NB4 (cell line): ENCODE measurements around the gene PLCB4.

Source experiments
- DNase-seq: peaks from one replicate; pipeline ENCODE4 v3.0.0; 2010; ENCODE audit warnings: low read depth
- H3K4me3 ChIP-seq: one replicate; pipeline ENCODE4 v1.5.1; 2011; ENCODE audit warnings: mild to moderate bottlenecking, low read depth, low read length, moderate library complexity
- MYC ChIP-seq: IDR thresholded peaks from 2 replicates; pipeline ENCODE4 v1.6.1; 2011; ENCODE audit warnings: low read depth, low read length
- POLR2A ChIP-seq: IDR thresholded peaks from 2 replicates; pipeline ENCODE4 v1.6.1; 2011; ENCODE audit warnings: mild to moderate bottlenecking; ENCODE audit not compliant: insufficient read length; ENCODE audit errors: extremely low read depth
- TF ChIP-seq, protein P1 (sequence below): IDR thresholded peaks from one replicate; pipeline ENCODE4 v1.5.1; 2012; ENCODE audit warnings: low read depth, low read length
- TF ChIP-seq, protein P2 (sequence below): IDR thresholded peaks from 2 replicates; pipeline ENCODE4 v1.6.1; 2011; ENCODE audit warnings: low read depth, low read length

PLCB4 gene

DNA sequence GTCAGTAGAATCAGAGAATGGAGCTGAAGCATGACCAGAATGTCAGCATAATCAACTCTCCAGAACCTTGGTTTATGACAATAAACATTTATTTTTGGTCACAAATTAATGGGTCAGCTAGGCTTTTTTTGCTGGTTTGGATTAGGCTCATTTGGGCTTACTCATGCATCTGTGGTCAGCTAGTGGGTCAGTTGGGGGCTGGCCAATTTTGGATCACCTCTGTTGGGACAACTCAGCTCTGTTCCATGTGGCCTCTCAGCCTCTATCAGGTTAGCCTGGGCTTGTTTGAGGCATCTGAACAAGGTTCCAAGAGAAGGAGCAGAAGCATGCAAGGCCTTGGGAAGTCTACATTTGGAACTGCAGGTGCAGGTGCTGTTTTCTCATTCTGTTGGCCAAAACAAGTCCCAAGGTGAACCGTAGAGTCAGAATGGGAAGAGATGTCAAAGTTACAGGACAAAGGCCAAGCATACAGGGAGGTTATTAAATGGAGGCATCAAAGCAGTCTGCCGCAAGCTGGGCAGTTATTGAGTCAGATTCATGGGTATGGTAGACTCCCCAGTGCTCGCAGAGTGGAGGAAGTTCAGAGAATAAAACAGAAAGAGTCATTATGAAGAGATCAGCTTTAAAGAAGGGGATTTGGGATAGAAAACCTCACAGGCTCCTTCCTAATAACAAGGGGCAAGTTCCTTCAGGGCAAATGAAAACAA lies 173.0 kb downstream of the PLCB4 start:
- TF ChIP-seq, protein P1, sequence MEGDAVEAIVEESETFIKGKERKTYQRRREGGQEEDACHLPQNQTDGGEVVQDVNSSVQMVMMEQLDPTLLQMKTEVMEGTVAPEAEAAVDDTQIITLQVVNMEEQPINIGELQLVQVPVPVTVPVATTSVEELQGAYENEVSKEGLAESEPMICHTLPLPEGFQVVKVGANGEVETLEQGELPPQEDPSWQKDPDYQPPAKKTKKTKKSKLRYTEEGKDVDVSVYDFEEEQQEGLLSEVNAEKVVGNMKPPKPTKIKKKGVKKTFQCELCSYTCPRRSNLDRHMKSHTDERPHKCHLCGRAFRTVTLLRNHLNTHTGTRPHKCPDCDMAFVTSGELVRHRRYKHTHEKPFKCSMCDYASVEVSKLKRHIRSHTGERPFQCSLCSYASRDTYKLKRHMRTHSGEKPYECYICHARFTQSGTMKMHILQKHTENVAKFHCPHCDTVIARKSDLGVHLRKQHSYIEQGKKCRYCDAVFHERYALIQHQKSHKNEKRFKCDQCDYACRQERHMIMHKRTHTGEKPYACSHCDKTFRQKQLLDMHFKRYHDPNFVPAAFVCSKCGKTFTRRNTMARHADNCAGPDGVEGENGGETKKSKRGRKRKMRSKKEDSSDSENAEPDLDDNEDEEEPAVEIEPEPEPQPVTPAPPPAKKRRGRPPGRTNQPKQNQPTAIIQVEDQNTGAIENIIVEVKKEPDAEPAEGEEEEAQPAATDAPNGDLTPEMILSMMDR, result no peak
- TF ChIP-seq MYC, result no peak
- TF ChIP-seq, protein P2, sequence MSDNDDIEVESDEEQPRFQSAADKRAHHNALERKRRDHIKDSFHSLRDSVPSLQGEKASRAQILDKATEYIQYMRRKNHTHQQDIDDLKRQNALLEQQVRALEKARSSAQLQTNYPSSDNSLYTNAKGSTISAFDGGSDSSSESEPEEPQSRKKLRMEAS, result no peak
- no peak for TF ChIP-seq POLR2A
- H3K4me3 ChIP-seq, result no peak overlapping the region
- no peak for DNase-seq

DNA sequence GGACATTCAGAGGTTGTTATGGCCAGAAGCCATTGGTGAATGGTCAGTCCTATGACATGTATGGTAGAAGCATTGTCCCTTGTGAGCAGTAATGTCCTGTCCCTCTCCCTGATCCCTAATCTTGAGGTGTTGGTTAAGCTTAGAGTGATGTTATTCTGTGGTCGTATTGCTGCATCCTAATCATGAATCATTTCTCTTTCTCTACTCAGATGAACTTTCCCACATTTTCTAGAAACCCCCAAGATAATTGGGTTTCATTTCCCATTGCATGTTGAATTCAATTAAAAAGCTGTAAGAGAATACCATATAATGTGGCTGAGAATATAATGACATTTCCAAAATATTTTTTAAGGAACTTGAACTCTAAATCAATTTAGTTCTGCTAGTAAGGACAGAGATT lies 175.1 kb downstream of the PLCB4 start:
- DNase-seq, result no peak
- TF ChIP-seq, protein P2, result no peak
- TF ChIP-seq POLR2A, result no peak
- TF ChIP-seq, protein P1, result no peak
- TF ChIP-seq MYC, result no peak
- no peak overlapping the region for H3K4me3 ChIP-seq

DNA sequence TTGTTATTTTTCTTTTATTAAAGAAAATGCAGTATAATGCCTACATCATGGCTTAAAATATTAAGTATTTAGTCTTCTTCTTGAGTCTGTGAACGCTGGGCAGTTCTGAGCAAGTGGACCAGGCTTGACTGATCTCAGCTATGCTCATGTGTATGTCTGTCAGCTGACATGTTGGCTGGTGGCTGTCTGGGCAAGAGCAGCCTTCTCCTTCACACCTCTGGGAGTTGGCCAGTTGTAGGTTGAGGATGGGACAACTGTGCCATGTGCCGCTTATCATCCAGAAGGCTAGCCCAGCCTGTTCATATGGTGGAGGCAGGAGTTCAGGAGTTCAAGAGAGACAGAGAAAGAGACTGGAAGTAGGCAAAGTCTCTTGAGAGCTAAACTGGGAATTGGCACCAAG lies 175.9 kb downstream of the PLCB4 start:
- DNase-seq, result no peak
- no peak overlapping the region for H3K4me3 ChIP-seq
- TF ChIP-seq POLR2A, result no peak
- TF ChIP-seq, protein P1, result no peak
- TF ChIP-seq, protein P2, result no peak
- TF ChIP-seq MYC, result no peak

DNA sequence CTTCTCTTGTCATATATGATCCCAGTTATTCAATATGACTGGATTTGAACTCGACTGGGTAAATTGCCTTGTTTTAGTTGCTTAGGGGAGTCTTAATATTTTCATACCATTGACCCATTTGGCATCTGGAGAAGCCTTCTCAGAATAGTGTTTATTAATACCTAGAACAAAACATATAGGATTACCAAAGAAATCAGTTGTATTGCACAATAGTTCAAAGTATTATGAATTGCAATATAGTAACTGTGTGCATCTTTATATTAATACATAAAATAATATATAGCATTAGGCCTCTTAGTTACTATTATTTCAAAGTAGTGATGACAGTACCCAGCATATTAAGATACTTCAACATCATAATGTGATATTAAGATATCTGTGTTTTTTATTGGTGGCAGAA lies 177.8 kb downstream of the PLCB4 start:
- TF ChIP-seq, protein P2, result no peak
- TF ChIP-seq POLR2A (no peak), MYC (no peak)
- TF ChIP-seq, protein P1, result no peak
- no peak for DNase-seq
- no peak overlapping the region for H3K4me3 ChIP-seq

DNA sequence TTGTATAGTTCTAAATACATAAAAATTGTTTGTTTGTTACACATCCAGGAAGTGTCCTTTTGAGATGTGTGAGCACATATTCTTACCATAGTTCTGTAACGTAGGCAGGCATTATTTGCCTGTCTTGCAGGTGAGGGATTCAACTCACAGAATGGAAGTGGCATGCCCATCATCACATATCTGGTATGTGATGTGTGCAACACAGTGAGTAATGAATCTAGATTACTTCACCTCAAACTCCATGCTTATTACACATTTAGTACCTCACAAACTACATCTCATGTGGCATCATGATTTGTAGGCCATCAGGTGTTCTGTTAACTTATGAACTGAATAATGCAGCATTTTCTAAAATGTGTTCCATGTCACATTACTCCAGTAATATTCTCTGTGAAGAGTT lies 181.6 kb downstream of the PLCB4 start:
- no peak overlapping the region for H3K4me3 ChIP-seq
- TF ChIP-seq POLR2A, result no peak
- TF ChIP-seq MYC, result no peak
- TF ChIP-seq, protein P2, result no peak
- TF ChIP-seq, protein P1, result no peak
- DNase-seq, result no peak

DNA sequence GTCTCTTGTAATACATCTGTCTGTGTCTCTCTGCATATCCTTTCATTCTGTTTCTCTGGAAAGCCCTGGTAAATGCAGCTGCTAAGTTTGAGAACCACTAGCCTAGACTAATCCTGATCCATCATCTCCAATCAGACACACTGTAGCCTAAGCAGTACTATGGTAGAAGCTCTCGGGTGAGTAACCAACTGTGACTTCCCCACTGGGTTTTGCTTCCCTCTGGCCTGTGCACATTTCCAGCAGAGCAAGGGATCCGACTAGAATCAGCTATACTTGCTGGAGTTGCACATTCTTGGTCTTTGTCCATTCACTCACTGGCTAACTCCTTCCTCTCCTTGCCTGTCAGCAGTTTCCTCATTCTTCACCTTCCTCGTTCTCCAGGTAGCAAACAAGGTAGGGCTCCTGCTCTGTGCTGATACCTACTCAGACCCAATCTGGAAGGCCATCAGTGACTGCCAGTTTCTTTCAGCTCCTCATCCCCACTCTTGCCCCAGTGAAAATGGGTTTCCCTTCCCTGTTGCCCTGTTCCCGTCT lies 184.2 kb downstream of the PLCB4 start:
- DNase-seq, result no peak
- no peak overlapping the region for H3K4me3 ChIP-seq
- no peak for TF ChIP-seq MYC
- TF ChIP-seq, protein P2, result no peak
- TF ChIP-seq POLR2A, result no peak
- TF ChIP-seq, protein P1, result no peak
